DOHH2 (cell line): ENCODE measurements around the gene ESCO1.
A peak's percentile ranks its signal among the peaks of the same experiment; 100 is the strongest.
"Not testable (repeated sequence)": the region's sequence is repeated elsewhere in the genome, so short reads cannot be mapped to it uniquely, and the experiment has no call there.

Experiments
- H3F3A ChIP-seq: fragments of 200-600 bp; sonication (generic), shearing (Covaris generic); 2 replicates; pipeline ENCODE4 v1.6.0; 2016; ENCODE audit warnings: antibody characterized with exemption, mild to moderate bottlenecking; ENCODE audit not compliant: control insufficient read depth, insufficient read depth
- H3K27ac ChIP-seq: fragments of 200-600 bp; sonication (generic); 2 replicates; pipeline ENCODE4 v1.5.1; 2014; ENCODE audit warnings: low read depth, mild to moderate bottlenecking, low read length, moderate library complexity
- H3K27me3 ChIP-seq: fragments of 200-600 bp; sonication (generic); 2 replicates; pipeline ENCODE4 v1.6.1; 2014; ENCODE audit warnings: mild to moderate bottlenecking, low read length, mixed read lengths; ENCODE audit not compliant: control insufficient read depth
- H3K36me3 ChIP-seq: fragments of 200-600 bp; sonication (generic); 2 replicates; pipeline ENCODE4 v1.6.1; 2014; ENCODE audit warnings: mild to moderate bottlenecking, low read length, moderate library complexity, mixed read lengths; ENCODE audit not compliant: control insufficient read depth
- H3K4me1 ChIP-seq: fragments of 200-600 bp; sonication (generic); 2 replicates; pipeline ENCODE4 v1.6.1; 2014; ENCODE audit warnings: mild to moderate bottlenecking, low read length, mixed read lengths; ENCODE audit not compliant: control insufficient read depth
- H3K4me2 ChIP-seq: fragments of 200-600 bp; sonication (generic); 2 replicates; pipeline ENCODE4 v1.6.0; 2014; ENCODE audit warnings: mild to moderate bottlenecking, low read length, moderate library complexity
- H3K4me3 ChIP-seq: fragments of 200-600 bp; sonication (generic); 2 replicates; pipeline ENCODE4 v1.5.1; 2014; ENCODE audit warnings: mild to moderate bottlenecking, low read length, mixed read lengths
- H3K79me2 ChIP-seq: fragments of 200-600 bp; sonication (generic); 2 replicates; pipeline ENCODE4 v1.6.1; 2014; ENCODE audit warnings: mild to moderate bottlenecking, low read length, mixed read lengths; ENCODE audit not compliant: control insufficient read depth
- H3K9me2 ChIP-seq: fragments of 200-600 bp; sonication (generic); replicated peaks from 2 replicates; pipeline ENCODE4 v1.6.1; 2014; ENCODE audit warnings: mild to moderate bottlenecking, low read length, mixed read lengths; ENCODE audit not compliant: control insufficient read depth
- H3K9me3 ChIP-seq: fragments of 200-600 bp; sonication (generic); 2 replicates; pipeline ENCODE4 v1.6.1; 2014; ENCODE audit warnings: antibody characterized with exemption, low read length, mixed read lengths; ENCODE audit not compliant: control insufficient read depth, insufficient read depth
- H4K20me1 ChIP-seq: fragments of 200-600 bp; sonication (generic); 2 replicates; pipeline ENCODE4 v1.6.0; 2014; ENCODE audit warnings: low read depth, mild to moderate bottlenecking, antibody characterized with exemption, low read length, moderate library complexity; ENCODE audit not compliant: control insufficient read depth, insufficient read depth
- EZH2phosphoT487 ChIP-seq: fragments of 200-600 bp; sonication (generic); IDR thresholded peaks from 2 replicates; pipeline ENCODE4 v1.6.1; 2017; ENCODE audit warnings: borderline replicate concordance, mild to moderate bottlenecking, antibody characterized with exemption, low read length, moderate library complexity, mixed read lengths
- TF ChIP-seq, protein P1 (sequence below): fragments of 200-600 bp; sonication (generic); IDR thresholded peaks from one replicate; pipeline ENCODE4 v1.5.1; 2014; ENCODE audit warnings: antibody characterized with exemption, mild to moderate bottlenecking, low read depth, low read length; ENCODE audit not compliant: poor library complexity, severe bottlenecking

ESCO1 gene

DNA sequence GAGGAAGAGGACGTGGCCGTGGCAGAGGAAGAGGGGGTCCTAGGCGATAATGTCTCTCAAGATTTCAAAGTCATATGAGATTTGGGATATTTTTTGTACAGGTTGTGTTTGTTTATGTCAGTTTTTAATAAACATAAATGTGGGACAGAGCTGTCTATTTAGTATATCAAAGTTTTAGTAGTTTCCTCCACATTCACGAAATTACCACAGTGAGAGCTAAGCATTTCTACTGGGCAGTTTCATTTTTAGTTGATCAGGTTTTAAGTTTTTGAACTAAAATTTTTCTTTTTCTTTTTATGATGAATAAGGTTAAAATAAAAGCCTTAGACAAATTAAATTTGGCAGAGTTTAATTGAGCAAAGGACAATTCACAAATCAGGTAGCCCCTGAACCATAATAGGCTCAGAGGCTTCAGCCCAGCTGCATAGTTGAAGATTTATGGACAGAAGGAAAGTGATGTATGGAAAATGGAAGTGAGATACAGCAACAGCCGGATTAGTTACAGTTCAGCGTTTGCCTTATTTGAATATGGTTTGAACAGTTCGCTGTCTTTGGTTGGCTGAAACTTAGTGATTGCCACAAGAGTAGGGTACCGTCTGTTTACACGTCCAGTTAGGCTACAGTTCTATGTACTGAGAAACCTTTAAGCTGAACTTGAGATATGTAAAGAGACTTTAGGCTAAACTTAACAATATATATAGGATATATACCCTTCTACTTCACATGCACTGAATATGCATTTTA lies 28.8 kb upstream of the ESCO1 start:
- H3K4me1 ChIP-seq, result peaks cover 33% of the 10 kb centered on the region
- peaks cover 65% of the 10 kb centered on the region for H3K79me2 ChIP-seq
- peaks cover 86% of the 10 kb centered on the region for H3K36me3 ChIP-seq
- H3K27me3 ChIP-seq, result no peaks in the 10 kb centered on the region
- no peaks in the 10 kb centered on the region for H3K9me3 ChIP-seq
- TF ChIP-seq EZH2phosphoT487, result no peak
- TF ChIP-seq, protein P1, sequence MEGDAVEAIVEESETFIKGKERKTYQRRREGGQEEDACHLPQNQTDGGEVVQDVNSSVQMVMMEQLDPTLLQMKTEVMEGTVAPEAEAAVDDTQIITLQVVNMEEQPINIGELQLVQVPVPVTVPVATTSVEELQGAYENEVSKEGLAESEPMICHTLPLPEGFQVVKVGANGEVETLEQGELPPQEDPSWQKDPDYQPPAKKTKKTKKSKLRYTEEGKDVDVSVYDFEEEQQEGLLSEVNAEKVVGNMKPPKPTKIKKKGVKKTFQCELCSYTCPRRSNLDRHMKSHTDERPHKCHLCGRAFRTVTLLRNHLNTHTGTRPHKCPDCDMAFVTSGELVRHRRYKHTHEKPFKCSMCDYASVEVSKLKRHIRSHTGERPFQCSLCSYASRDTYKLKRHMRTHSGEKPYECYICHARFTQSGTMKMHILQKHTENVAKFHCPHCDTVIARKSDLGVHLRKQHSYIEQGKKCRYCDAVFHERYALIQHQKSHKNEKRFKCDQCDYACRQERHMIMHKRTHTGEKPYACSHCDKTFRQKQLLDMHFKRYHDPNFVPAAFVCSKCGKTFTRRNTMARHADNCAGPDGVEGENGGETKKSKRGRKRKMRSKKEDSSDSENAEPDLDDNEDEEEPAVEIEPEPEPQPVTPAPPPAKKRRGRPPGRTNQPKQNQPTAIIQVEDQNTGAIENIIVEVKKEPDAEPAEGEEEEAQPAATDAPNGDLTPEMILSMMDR, result no peak
- peaks cover 33% of the 10 kb centered on the region for H3F3A ChIP-seq
- peak overlapping the region; percentile 32 for H3K4me2 ChIP-seq
- H4K20me1 ChIP-seq, result peaks cover 10% of the 10 kb centered on the region; the same call in 1 of the 2 replicates
- H3K4me3 ChIP-seq, result 0 out of 2 replicates have a peak overlapping the region, but pooled peaks have one; percentile 2
- H3K9me2 ChIP-seq, result no peaks in the 10 kb centered on the region
- H3K27ac ChIP-seq, result peak overlapping the region; percentile 67

DNA sequence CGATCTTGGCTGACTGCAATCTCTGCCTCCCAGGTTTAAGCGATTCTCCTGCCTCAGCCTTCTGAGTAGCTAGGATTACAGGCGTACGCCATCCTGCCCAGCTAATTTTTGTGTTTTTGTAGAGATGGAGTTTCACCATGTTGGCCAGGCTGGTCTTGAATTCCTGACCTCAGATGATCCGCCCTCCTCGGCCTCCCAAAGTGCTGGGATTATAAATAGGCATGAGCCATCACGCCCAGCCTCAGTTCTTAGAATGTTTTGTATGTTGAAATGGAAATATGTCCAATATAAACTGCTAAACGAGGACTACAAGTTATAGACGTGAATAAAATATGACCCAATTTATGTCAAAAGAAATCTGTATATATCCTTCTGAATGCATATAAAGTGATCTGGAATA lies 21.1 kb upstream of the ESCO1 start:
- Histone ChIP-seq H3K36me3 (peaks cover 90% of the 10 kb centered on the region), H4K20me1 (peaks cover 20% of the 10 kb centered on the region; the same call in 1 of the 2 replicates), H3K79me2 (peaks cover 99% of the 10 kb centered on the region), H3K4me1 (peaks cover 15% of the 10 kb centered on the region)
- H3K27ac ChIP-seq, H3K9me2 ChIP-seq, H3K4me2 ChIP-seq, H3K4me3 ChIP-seq, H3F3A ChIP-seq, H3K27me3 ChIP-seq, H3K9me3 ChIP-seq: not testable (repeated sequence)

DNA sequence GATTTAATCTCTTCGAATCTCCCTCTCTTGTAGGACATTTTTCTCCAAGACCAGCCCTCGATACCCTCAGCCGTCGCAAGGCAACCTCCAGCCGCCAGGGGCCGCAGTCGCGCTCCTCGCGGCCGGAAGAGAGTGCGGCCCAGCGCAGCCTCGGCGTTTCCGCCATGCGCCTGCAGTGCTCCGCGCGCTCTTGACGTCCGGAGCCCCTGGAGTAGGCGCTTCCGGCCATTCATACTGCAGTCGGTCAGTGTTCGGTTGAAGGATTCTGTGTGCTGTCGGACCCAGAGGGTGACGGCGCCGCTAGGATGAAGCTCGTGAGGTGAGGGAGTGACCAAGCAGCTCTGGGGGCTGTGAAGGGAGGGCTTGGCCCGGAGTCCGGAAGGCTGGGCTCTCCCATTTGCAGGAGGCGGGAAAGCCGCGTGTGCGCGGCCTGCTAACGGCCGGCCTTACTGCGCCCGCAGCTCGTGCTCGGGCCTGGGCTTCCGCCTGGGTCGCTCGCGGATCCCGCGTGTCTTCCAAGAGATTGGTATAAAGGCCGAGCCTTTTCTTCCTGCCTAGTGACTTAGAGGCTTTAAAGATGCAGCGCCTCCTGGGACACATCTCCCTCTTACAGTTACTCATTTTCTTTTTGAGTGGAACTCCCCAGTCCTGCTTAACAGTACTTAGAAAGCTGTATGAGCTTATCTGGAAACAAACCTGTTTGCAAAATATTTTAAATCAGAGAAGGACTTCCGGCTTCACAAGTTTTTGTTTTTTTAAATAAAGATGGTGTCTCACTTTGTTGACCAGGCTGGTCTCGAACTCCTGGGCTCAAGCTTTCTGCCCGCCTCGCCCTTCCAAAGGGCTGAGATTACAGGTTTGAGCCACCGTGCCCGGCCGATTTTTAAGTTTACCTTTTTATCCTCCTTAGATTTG lies 11.9 kb upstream of the ESCO1 start, which contains the start of gene SNRPD1:
SNRPD1 (plus strand) TSS at position 190 of the 915 bp plus-strand sequence; CDS start at position 306, 116 bp downstream.
- no peaks in the 10 kb centered on the region for H3K9me2 ChIP-seq
- no peak for TF ChIP-seq EZH2phosphoT487
- TF ChIP-seq, protein P1, result peak; percentile 85
- H3K4me3 ChIP-seq, result peak within 1 kb of the TSS; percentile 91
- H3K27me3 ChIP-seq, result no peaks in the 10 kb centered on the region
- H3K36me3 ChIP-seq, result peaks cover 50% of the 10 kb centered on the region
- H3K27ac ChIP-seq, result peak within 1 kb of the TSS; percentile 84
- peaks cover 22% of the 10 kb centered on the region for H4K20me1 ChIP-seq
- H3K9me3 ChIP-seq, result no peaks in the 10 kb centered on the region
- H3K79me2 ChIP-seq, result peaks cover 53% of the 10 kb centered on the region
- no peaks in the 10 kb centered on the region for H3F3A ChIP-seq
- peak within 1 kb of the TSS; percentile 94 for H3K4me2 ChIP-seq
- peaks cover 34% of the 10 kb centered on the region for H3K4me1 ChIP-seq

DNA sequence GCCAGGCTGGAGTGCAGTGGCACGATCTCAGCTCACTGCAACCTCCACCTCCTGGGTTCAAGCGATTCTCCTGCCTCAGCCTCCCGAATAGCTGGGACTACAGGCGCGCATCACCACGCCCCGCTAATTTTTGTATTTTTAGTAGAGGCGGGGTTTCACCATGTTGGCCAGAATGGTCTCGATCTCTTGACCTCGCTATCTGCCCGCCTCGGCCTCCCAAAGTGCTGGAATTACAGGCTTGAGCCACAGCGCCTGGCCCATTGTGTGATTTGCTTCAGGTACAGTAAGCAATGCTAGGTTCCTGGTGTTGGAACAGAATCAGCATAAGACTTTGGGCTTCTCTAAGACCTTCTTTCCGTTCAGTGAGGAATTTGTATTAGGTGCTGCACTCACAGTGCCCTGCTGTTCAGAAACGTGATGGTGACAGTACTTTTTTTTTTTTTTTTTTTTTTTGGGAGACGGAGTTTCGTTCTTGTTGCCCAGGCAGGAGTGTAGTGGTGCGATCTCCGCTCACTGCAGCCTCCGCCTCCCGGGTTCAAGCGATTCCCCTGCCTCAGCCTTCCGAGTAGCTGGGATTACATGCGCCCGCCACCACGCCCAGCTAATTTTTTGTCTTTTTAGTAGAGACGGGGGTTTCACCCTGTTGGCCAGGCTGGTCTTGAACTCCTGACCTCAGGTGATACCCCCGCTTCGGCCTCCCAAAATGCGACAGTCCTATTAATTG lies 11.1 kb upstream of the ESCO1 start:
- Histone ChIP-seq H3K4me2 (peak overlapping the region; percentile 94), H3K4me1 (peaks cover 27% of the 10 kb centered on the region), H3K79me2 (peaks cover 45% of the 10 kb centered on the region), H3K36me3 (peaks cover 42% of the 10 kb centered on the region), H4K20me1 (peaks cover 18% of the 10 kb centered on the region), H3K4me3 (peak overlapping the region; percentile 91)
- not testable (repeated sequence) for H3K9me2 ChIP-seq, H3K27me3 ChIP-seq, H3K9me3 ChIP-seq, H3F3A ChIP-seq, H3K27ac ChIP-seq
